Medulla oblongata (tissue), 1 donor: ENCODE results near the gene NHSL2.

Experiments
- DNase-seq: peaks from one replicate; pipeline ENCODE4 v3.0.0-alpha.2; 2015; ENCODE audit errors: extremely low spot score

Gene NHSL2

GRCh38 chrX:72069350-72070160 lies 158.9 kb downstream of the NHSL2 start:
- no peak for DNase-seq

- DNase-seq = no peak
Observed at GRCh38 chrX:72071213-72071612, 160.6 kb downstream of the NHSL2 start.

DNA sequence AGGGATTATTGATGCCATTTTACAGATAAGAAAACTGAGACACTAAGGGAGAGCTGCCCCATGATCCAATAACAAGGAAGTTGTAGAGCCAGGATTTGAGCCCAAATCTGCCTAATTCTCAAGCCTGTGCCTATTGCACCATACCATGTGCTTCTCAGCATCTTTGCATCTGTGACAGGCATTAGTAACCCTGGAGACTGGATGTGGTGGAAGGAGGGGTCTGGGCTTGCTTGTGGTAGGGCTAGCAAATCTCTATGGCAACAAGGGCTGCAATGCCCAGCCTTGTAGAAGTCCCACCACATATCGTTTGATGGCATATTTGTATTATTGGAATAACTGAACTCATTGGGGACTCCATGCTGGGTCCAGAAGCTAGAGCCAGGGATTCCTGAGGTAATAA lies 163.0 kb downstream of the NHSL2 start:
- no peak for DNase-seq

- no peak for DNase-seq
Observed at GRCh38 chrX:72078411-72078810, 167.8 kb downstream of the NHSL2 start.

- DNase-seq = no peak
Observed at GRCh38 chrX:72079607-72080006, 169.0 kb downstream of the NHSL2 start.

DNA sequence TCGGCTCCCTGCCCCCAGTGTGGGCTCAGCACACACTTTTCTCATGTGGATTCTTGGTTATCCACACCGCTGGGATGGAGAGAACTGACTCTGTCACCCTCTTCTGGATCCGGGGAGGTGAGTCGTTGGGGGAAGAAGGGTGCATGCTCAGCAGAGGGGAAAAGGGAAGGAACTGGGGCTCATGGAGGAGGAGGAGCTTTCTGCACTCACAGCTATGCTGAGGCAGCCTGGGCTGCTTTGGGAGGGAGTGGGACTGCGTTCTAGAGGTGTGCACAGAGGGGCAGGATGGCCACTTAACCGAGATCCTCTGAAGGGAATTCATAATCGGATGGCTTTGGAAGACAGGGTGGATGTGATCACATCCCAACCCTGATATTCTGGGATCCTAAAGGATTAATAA lies 169.5 kb downstream of the NHSL2 start:
- DNase-seq = no peak

GRCh38 chrX:72080800-72081199 lies 170.2 kb downstream of the NHSL2 start:
- DNase-seq = no peak

GRCh38 chrX:72081605-72082320 lies 171.1 kb downstream of the NHSL2 start:
- no peak for DNase-seq

- DNase-seq = no peak
Observed at GRCh38 chrX:72083291-72083690, 172.6 kb downstream of the NHSL2 start.

GRCh38 chrX:72084114-72084513 lies 173.5 kb downstream of the NHSL2 start:
- no peak for DNase-seq

DNA sequence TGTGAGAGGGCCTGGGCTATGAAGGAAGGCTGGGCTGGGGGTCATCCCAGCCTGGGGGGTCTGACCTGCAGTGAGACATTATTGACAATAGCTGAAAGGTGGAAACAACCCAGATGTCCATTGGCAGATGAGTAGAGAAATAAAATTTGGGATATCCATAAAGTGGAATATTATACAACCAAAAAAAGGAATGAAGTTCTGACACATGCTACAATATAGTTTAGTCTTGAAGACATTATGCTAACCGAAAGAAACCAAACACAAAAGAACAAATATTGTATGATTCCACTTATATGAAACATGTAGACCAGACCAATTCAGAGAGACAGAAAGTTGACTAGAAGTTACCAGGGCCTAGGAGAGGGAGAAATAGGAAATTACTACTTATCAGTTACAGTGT lies 176.3 kb downstream of the NHSL2 start:
- no peak for DNase-seq

DNA sequence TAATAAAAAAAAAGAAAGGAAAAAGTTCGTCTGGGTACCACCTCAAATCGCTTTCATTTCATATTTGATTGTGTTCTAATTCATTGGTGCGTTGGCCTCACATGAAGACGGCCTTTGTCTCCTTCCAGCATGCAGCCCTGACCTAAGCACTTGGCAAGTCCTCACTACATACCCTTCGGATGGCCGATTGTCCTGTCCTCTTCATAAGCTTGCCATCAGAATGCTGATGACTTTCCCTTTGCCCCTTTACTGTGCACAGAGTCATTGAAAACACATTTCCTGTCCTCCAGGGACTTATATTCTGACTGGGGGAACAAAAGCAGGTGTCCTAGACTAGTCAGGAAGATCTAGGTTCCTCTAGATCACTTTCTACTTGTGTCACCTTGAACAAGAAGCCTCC lies 178.1 kb downstream of the NHSL2 start:
- DNase-seq = no peak

DNA sequence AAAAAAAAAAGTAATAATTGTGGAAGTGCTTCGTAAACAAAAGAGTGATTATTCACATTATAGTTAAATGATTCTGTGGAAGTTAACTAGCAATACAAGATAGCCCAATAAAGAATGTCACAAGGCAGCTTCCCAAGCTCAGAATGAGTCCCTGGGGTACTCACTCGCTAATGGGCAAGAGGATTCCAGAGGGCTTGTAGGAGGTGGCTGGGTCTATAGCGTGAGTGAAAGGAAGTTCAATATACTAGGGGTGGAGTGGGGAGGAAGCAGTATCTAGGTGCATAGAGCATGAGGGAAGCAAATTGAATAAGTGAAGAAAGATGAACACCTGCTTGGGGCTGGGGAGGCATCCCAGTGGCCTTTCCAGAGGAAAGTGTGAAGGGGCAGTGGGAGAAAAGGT lies 178.6 kb downstream of the NHSL2 start:
- DNase-seq = no peak

DNA sequence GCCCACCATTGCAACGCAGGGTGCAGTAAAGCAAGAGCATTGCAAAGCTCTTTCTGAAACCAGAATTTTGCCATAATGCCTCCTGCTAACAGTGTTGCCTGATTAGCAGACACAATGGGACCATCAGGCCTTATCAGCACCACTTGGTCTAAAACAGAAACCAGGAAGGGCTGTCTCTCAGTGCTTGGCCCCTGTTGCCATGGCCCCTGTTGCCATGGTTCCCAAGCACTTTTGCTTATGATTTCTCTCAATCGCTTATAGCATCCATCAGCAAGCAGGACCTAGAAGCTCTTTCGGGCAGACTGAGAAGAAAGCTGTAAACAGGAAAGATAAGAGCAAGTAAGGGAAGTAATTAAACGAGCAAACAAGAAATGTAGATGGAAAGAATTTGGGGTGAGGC lies 184.2 kb downstream of the NHSL2 start:
- DNase-seq = no peak

GRCh38 chrX:72095370-72095769 lies 184.7 kb downstream of the NHSL2 start:
- no peak for DNase-seq

DNA sequence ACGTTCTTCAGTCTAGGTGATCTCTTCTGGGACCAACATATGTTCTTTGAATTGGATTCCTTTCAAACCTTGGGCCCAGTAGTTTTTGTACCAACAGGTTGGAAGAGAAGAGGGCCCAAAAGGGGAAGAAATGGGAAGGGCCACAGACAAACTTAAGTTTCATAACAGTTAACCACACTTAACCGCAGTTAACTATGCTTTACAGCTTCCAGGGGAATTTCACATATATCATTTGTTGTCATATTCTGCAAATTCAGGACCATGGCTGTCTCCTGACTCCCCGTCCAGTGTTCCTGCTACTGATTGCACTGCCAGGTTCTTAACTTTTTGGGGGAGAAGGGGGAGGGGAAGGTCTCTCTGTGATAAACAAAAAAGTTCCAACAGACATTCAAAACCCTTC lies 186.5 kb downstream of the NHSL2 start:
- no peak for DNase-seq

- DNase-seq = no peak
Observed at GRCh38 chrX:72100051-72100755, 189.6 kb downstream of the NHSL2 start.

DNA sequence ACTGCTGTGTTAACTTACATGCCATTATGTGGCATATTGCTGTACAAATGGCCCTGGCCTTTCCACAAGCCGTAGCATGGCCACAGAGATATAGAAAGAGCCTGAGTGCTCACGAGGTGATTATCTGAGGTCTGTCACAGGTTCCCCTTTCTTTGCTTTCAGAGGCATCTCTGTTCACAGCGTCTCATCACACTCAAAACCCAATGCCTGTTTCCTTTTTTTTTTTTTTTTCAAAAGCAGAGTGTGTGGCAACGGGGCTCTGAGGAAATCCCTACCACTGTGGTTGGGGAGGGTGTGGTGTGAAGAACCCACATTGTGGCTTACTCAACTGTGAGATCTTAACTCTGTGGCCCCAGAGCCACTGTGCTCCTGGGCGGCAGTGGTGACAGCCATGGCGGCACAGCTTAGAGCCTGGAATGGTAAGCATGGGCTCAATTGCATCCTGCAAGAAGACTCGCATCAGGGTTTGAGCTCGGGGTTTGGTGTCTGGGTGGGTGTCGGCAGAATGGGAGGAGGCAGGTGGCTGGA lies 190.2 kb downstream of the NHSL2 start:
- peak; percentile 30 for DNase-seq

- no peak for DNase-seq
Observed at GRCh38 chrX:72101597-72102037, 191.0 kb downstream of the NHSL2 start.

DNA sequence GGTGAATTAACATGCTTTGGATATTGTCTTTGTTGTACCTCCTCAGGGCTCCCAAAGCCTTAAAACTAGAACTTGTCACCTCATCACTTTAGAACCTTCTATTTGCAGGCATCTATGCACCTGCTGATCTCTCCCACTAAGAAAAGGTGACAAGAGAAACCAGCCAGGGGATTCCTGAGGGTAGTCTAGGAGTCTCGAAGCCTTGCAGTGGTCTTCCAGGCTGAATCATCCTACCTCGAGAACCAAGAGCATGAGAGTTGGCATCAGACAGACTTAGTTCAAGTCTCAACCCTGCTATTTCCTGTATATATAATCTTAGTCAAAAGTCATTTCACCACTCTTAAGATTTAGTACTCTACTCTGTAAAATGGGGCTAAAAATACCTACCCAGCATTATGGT lies 191.5 kb downstream of the NHSL2 start:
- no peak for DNase-seq

DNA sequence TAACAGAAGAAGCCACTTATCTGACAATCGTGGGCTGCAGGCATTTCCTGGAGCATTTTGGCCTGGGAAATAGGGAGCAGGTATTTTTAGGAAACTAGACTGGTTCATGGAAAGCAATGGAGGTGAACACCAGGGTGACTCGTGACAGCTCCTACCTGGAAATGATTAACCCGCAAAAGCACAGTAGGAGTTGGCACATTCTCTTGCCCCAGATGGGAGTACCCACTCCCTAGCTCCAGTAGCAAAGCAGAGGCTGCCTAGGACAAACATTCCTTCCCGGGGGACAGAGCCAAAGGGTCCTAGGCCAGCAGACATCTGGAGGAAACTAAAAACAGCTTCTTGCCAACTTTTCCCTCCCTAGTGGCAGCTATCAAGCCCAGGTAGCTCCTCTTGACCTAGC lies 192.1 kb downstream of the NHSL2 start:
- DNase-seq = no peak

DNA sequence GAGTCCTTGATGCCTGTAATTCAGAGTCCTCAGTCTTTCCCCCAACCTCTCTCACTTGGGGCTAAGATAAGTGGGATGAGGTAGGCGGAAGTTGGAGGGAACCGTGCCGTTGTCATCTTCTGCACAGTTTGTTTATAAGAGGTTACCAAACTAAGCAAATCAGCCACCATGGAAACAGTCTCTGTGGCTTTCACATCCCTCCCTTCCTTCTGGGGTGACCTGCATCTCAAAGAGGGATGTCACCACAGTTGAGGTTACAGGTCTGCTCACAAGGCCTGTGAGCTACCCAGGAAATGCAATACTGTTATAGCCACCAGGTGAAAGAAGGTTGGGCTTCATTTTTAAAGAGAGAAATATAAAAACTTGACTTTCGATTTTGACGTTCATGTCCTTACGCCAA lies 194.8 kb downstream of the NHSL2 start:
- no peak for DNase-seq
